Hepatic stellate cell (primary cell): Measurements from ENCODE around the gene SEC14L5.

ENCODE experiments used
- DNase-seq: peaks from one replicate; pipeline ENCODE4 v3.0.0; 2011; ENCODE audit warnings: low spot score

SEC14L5 gene

DNA sequence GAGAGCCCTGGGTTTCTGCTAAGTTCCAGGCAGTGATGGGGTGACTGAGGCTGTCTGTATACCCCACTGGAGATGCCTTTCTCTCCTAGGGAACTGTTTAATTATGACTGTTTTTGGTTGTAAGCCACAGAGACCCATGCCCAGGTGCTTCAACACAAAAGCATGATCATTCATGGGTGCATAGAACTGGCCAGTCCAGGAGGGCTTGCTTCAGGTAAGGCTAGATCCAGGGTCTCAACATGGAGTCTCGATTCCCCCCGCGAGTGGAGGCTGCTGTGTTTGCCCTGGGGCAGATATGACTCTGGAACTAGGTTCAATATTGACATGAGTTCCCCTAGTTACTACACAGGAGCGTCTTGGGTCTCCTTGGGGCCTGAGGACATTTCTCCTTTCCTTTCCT is 57.8 kb downstream of the SEC14L5 start:
- DNase-seq: no peak

DNA sequence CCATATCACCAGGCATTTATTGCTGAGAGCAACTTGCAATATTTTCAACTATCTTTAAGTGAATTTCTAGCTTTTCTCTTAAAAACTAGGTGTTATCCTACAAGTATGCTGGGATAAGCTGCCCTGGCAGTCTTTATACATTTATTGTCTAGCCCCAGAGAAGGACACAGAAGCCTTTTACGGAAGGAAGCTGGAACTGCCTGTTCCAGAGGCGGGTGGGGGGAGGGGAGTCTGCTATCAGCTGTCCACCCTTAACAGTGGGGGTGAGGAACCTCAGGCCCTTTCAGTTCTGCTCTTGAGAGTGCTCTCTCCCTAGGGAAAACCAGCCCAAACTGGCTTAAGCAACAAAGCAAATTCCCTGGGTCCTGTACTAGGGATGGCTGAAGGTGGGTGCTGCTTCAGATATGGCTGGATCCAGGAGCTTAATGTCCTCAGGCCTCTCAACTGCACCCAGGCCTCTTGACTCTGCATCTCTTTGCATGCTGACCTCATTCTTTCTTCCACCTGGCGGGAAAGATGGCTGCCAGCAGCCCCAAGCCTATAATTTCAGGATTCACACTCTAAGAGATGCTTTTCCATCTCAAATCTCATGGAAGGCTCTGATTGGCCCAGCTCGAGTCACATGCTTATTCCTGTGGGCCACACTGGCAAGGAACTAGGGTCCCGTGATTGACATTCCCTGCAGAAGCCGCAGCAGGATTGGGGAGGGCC is 59.0 kb downstream of the SEC14L5 start:
- DNase-seq: no peak

DNA sequence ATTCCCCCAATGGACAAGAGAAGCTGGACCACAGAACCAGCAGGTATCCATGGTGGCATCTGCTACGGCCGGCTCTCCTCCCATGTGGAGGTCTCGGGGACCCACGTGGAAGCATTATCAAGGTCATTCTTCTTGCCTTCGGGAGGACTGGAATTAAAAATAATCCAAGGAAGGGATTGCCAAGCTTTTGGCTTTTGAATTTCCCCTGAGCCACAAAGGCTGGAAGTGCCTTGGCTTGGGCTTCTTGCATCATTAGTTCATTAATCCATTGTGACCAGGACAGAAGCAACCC is 59.5 kb downstream of the SEC14L5 start:
- no peak for DNase-seq

DNA sequence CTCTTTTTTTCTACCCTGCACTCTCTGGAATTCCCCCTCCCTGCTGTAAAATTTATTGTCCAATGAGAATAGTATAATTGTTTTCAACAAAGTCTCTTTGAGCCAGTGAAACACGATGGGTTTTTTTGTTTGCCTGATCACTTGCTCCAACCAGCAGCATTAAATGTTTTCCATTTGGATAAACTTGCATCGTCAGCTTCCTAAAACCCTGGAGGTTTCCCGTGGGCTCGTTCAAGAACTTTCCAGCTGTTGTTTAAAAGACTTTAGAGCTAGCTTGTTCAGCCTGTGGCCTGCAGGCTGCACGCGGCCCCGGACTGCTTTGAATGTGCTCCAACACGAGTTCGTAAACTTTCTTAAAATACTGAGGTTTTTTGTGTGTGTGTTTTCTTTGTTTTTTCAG is 60.7 kb downstream of the SEC14L5 start:
- no peak for DNase-seq

DNA sequence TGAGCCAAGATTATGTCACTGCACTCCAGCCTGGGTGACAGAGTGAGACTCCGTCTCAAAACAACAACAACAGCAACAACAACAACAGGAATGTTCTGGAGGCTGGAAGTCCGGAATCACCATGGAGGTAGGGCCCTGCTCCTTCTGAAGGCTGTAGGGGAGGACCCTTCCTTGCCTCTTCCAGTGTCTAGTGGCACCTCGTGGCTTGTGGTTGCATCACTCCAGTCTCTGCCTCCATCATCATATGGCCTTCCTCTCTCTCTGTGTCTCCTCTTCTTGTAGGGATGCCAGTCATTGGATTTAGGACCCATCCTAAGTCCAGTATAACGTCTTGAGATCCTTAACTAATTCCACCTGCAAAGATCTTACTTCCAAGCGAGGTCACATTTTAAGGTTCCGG is 61.6 kb downstream of the SEC14L5 start:
- no peak for DNase-seq

DNA sequence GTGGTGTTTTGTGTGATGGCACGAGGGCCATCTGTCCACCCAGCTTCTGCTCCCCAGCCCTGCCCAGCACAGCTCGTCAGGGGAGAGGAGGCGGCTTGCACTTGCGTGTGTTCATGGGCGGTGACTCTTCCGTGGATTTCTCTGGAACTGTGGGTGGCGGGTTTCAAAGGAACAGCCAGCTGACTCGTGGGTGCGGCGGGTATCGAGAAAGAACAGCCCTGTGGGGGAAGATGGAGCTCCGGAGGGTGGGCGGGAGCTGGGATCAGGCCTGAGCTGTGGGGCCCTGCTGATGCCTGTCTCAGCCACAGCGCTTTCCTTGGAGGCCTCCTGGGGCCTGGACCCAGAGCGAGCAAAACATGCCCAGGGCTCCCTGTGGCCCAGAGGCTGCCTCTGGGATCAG is 62.4 kb downstream of the SEC14L5 start:
- no peak for DNase-seq

DNA sequence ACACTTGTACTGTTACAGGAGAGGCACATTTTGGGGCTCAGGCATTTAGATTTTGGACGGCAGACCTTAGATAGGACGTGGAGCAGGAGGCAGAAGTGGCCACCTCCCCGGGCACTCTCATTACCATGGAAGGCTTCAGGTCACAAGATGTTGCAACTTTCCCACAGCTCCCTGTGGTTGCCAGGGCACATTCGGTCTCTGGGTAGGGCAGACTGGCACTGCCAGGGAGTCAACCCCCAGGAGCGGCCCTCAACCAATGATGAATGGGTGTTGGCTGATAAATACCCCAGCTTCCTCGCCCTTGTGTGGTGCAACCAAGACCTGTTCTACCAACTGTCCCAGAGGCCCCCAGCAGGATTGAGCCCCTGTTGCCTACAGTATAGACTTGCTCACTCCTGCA is 64.4 kb downstream of the SEC14L5 start:
- no peak for DNase-seq

DNA sequence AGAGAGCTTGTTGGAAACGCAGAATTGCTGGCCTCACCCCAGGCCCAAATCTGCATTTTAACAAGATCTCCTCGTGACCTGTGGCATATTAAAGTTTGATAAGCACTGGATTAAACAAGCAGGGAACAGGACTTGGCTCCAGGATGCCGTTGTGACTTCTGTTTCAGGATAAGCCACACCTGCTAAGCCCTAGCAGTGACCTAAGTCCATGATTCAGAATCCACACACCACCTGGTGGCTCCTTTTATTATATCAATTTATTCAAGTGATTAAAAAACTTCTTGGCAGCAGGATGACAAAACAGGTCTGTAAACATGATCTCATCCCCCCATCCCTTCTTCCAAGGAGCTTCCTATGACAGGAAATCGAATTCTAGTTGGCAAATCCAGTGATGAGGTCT is 66.5 kb downstream of the SEC14L5 start:
- DNase-seq: no peak

DNA sequence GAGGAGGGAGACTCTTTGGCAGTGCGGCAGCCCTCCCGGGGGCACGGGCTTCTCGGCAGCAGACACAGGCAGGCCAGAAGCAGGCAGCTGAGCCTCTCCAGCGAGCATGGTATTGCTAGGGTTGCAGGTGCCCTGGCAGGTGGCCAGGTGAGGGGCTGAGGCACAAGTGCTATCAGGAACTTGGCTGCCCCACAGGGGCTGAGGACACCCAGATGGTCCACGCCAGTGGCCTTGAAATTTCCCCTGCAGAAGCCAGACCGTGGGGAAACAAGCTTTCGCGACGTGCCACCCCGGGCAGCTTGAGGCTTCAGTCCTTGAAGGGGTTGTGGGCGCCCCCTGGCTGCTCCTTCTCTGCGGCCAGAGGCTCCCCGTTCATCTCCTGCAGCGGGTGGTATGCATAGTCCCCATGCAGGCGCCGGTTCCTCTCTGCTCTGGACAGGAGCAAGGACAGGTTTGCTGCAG is 67.1 kb downstream of the SEC14L5 start:
- DNase-seq: no peak

DNA sequence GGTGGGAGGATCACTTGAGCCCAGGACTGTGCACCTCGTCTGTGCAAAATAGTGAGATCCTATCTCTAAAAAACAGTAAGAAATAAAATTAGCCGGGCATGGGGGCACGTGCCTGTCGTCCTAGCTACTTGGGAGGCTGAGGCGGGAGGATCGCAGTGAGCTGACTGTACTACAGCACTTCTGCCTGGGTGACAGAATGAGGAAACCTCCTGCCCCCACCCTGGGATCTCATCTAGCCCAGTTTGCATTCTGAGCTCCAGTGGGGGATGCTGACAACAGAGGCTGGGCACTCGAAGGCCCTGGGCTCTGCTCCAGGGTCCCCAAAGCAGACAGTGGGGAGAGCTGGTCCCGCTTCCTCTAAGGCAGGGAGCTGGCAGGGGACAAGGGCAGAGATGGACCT is 68.5 kb downstream of the SEC14L5 start:
- DNase-seq: no peak

DNA sequence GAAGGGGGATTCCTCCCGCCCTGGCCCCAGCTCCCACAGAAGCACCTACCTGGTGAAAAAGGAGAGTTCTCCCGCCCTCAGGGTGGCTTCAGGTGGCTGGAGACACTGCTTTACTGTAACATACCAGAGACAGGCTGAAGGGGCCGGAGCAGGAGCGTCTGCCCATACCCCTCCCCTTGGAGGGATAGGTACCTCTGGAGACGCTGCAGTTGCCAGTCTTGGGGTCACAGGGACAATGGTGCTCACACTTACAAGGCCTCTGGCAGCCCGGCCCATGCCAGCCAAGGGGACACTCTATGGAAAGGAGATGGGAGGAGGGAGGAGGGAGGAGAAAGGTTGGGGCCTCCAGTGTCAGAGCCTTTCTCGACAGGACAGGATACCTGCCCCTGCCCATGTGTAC is 69.0 kb downstream of the SEC14L5 start:
- no peak for DNase-seq

DNA sequence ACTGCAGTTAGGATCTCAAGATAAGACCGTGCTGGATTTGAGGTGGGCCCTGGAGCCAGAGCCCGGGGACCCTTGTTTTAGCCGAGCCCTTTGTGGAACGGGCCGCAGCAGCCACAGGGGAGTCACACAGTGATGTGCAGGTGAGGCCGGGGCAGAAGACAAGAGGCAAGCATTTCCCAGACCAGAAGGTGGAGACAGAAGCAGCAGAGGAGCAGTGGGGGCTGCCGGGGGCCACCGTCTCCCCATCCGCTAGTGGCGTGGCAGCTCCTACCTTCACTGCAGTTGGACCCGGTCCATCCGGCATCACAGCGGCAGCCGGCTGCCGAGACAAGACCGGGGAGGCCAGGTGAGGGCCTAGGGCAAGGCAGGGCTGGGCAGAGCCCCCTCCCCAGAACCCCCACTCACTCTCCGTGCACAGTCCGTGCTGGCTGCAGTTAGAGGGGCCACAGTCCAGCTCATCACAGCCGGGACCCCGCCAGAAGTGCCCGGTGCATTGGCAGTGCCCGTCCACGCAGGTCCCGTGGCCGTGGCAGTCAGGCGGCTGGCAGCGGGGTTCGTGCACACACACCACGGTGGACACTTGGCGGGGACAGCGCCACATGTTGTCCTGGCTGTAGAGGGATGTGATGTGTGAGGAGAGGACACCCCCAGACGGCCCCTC is 69.6 kb downstream of the SEC14L5 start:
- no peak for DNase-seq

DNA sequence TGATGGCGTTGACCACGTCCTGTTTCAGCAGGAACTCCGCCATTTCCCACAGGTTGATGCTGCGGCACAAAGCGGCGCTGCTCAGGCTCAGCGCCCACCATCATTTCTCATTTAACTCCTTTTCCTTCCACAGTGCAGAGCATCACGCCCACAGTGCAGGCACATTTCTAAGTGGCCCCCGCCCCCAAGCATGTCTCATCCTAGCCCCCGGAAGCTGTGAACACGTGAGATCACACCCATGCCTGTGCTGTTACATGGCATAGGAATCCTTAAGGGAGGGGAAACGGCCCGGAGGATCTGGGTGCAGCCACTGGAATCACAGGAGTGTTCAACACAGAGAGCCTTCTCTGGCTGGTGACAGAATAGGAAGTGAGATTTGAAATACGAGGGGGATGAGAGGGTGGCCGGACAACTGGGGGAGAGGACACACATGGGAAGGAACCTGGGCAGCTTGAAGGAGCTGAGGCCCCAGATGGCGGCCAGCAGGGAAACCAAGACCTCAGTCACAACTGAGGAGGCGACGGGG is 70.9 kb downstream of the SEC14L5 start:
- DNase-seq: no peak

DNA sequence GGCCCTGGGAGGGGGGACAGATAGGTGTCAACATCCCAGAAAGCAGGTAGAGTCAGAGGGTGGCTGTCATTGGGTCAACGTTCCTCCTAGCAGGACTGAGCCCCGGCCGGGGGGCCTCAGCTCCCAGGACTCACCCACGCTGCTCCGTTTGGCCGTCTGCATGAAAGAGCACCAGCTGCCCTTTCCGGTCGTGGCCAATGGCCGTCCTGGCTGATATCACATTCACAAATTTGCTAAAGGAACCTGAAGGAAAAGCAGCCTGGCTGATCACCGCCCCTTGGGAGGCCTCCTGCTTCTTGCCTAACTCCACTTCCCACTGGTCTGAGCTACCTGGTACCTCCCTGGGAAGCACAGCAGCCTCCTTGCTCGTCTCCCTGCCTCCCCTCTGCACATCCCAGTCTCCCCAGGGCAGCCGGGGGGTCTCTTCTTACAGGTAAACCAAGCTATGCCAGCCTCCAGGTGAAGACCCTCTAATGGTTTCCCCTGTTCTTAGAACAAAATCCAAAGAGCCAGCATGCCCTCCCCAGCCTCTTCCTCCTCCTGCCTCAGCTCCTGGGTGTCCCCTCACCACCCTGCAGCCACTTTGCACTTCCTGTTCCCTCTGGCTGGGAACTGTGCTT is 72.2 kb downstream of the SEC14L5 start:
- DNase-seq: no peak

DNA sequence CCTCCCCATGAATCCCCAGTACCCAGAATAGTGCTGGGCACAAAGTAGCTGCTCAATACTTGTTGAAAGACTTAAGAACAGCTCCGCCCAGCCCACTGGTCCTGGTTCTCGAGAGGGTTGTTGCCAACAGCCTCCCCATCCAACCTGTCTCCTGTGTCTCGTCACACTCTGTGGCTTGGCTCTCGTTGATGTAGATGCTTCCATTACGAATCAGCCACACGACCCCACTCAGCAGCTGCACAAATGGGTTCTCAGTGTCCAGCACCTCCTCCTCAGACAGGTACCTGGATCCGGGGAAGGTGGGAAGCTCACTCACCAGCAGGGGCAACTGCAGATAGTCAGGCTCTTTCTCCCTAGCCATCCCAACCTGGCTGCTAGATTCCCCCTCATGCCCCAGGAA is 73.5 kb downstream of the SEC14L5 start:
- no peak for DNase-seq

DNA sequence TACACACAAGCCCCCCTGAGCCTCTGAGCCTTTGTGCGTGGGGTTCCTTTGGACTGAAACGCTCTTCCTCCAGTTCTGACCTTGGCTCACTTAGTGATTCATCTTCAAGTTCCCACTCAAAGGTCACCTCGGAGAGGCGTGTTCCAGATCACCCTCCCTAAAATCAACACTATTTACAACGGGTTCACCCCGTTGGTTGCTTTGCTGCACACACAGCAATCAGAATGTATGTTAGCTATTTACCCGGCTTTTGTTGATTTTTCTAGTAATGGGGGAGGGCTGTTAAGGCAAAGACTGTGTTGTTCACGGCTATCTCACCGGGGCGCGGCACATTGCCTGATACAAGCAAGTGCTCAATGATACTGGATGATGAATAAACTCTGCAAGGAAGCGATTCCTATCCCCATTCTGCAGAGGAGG is 74.6 kb downstream of the SEC14L5 start:
- DNase-seq: no peak

DNA sequence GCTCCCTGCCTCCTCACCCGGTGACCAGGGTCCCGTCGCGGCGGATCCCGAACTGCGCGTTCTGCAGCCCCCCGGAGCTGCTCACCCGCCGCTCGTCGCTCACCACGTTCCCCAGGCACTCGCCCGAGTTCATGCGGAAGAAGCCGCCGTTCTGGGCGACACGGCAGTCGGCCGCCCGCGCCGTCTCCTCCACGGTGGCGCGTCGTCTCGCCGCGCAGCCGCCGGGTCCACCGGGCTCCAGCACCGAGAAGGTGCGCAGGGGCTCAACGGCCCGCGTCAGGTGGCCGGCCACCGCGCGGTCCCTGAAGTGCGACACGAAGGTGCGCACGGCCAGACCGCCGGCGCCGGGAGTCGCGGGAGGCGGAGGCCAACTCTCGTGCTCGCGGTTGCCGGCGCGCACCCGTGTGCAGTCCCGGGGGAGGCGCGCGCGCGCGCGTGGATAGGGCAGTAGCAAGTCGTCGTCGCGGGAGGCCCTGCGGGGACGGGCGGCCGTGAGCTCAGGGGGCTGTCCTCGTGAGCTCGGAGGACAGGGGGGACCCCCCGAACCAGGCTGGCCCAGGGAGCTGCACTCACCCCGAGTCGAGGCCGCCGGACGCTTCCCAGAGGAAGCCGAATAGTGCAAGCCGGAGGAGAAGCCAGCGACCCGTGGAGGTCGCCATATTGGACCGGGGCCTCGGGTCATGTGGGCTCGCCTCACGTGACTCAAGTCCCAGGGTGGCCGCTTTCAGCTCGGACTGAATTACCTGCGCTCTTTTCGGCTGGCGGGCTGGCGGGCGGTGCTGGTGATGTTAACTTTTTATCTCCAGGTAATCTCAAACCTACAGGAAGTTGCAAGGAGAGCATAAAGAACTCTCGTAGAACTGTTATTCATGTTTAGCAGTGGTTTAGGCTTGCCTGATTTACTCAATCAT is 75.4 kb downstream of the SEC14L5 start, which contains the start of gene NAGPA:
Gene NAGPA (minus strand): TSS at position 680 of the 911 bp plus-strand sequence. CDS start 21 bp downstream, at position 659.
- DNase-seq: peak; percentile 91

DNA sequence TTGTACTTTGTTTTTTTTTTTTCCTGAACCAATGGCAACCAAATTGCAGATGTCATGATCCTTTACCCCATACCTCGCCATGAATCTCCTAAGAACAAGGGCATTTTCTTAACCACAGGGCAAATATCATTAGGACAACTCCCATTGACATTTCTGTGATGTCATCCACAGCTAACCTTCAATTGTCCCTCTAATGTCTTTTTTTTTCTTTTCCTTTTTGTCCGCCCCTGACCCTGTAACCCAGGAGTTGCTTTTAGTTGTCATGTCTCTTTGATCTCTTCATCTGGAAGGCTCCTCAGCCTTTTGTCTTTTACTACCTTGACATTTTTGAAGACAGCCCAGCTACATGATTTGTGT is 76.0 kb downstream of the SEC14L5 start:
- no peak for DNase-seq

DNA sequence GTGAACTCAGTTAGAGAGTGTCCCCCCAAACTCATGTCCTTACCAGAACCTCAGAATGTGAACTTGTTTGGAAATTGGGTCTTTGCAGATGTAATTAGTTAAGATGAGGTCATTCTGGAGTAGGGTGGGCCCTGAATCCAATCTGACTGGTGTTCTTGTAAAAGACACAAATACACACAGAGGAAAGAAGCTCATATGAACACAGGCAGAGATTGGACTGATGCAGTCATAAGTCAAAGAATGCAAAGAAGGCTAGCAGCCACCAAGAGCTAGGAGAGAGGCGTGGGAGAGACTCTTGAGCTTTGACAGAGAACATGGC is 77.7 kb downstream of the SEC14L5 start:
- DNase-seq: no peak

DNA sequence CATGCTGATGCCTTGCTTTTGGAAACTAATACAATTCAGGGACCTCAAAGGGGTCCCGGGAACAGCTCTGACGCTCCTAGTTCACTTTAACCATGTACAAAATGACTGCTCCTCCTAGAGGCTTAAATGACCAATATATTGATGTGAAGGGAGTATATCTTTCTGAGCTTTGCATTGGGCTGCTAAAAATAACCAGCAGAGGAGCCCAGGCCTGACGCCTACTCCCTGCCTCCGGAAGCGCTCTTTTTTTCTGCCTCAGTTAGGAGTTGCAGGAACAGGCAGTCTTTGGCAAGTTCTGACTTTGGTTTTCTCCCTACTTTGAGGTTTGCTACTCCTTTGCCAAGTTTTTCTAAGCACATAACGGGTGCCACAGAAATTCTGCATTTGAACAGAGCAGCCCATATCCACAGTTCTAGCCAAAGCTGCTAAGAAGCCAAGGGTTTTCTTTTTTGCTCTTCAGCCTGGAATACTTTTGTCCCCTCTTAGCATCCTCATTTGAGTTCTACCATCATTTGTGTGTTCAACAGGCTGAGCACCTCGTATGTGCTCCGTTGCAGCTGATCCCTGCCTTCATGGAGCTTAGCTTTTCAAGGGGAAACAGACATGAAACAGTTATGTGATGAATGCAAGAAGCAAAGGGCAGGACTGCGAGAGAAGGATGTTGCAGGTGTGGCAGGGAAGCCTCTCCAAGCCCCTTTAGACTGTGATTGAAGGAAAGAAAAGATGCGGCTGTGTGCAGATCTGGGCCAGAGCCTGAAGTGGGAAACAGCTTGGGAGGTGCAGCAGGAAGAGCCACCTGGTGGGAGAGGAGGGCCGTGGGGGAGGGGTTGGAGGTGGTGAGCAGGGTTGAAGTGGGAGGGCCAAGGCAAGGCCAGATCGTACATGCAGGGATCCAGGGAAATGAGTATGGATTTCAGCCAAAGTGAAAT is 78.4 kb downstream of the SEC14L5 start:
- DNase-seq: peak; percentile 61

DNA sequence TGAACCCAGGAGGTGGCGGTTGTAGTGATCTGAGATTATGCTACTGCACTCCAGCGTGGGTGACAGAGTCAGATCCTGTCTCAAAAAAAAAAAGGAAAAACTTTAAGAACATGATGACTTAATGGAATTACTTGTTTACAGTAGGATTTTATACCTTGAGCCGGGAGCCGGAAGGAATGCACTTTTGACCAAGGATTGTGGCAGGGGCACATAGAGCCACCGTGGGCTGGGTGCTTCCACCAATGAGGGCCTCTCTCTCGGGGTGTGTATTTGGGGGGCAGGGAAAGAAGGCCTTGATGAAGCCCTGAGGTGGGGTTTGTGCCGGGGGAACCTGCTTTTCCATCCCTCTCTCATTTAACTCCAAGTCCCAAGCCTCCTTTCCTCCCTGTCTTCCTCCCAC is 82.3 kb downstream of the SEC14L5 start:
- no peak for DNase-seq
